ENCODE data around the gene KRTAP22-1. TPM values are rescaled to one million over a fixed set of nuclear protein-coding genes. Genes with fewer than 3 reads are reported as not detected.

The KRTAP22-1 gene
- total RNA-seq, 1 donor from 2014 or later = not detected

DNA sequence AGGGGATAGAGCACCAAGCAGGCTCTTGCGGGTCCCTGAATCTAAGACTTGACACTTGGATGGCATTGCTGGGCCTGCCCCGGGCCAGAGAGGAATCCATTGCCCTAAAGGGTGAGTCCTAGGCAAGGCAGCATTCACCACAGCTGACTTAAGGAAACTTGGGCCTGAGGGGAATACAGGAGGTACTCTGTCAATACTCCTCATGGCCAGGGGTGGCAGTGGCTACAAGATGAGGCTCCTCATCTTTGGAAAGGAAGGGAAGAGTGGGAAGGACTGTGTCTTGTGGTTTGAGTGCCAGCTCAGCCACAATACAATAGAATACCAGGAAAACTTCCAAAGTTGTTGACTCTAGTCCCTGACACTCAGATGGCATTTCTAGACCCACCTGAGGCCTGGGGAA lies 5.1 kb downstream of the KRTAP22-1 start:
- TF ChIP-seq, protein P1, sequence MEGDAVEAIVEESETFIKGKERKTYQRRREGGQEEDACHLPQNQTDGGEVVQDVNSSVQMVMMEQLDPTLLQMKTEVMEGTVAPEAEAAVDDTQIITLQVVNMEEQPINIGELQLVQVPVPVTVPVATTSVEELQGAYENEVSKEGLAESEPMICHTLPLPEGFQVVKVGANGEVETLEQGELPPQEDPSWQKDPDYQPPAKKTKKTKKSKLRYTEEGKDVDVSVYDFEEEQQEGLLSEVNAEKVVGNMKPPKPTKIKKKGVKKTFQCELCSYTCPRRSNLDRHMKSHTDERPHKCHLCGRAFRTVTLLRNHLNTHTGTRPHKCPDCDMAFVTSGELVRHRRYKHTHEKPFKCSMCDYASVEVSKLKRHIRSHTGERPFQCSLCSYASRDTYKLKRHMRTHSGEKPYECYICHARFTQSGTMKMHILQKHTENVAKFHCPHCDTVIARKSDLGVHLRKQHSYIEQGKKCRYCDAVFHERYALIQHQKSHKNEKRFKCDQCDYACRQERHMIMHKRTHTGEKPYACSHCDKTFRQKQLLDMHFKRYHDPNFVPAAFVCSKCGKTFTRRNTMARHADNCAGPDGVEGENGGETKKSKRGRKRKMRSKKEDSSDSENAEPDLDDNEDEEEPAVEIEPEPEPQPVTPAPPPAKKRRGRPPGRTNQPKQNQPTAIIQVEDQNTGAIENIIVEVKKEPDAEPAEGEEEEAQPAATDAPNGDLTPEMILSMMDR (IDR thresholded peaks at IDR 0.05; ENCODE audit: unreplicated experiment) = no peak

DNA sequence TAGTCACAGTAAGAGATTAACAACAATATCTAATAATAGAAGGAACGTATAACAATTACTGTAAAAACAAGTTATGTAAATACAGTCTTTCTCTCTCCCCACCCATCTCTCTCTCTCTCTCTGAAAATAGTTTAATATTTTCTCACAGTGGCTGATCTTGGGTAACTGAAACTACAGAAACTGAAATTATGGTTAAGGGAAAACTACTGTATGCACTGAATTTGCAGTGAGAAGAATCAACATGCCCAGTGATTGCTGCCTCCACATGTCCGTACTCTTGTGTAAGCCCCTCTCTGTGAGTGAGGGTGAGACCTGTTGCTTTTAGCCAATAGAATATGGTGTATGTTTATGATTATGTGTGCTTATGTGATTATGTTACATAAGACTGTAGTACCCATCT lies 11.2 kb downstream of the KRTAP22-1 start:
- H3K27me3 Mint-ChIP-seq (ENCODE audit: unreplicated experiment) = no peaks in the 10 kb centered on the region
- no peaks in the 10 kb centered on the region for H3K4me1 Mint-ChIP-seq (ENCODE audit: unreplicated experiment)
- no peak for DNase-seq (ENCODE audit: low spot score)
- TF ChIP-seq, protein P1 (IDR thresholded peaks at IDR 0.05; ENCODE audit: unreplicated experiment) = no peak
- no peak overlapping the region for H3K4me3 Mint-ChIP-seq (ENCODE audit: unreplicated experiment)
- H3K9me3 Mint-ChIP-seq (ENCODE audit: unreplicated experiment) = no peaks in the 10 kb centered on the region
- no peaks in the 10 kb centered on the region for H3K36me3 Mint-ChIP-seq (ENCODE audit: low read depth, unreplicated experiment)
- H3K27ac Mint-ChIP-seq (ENCODE audit: unreplicated experiment) = no peak overlapping the region

More for the DNA sequence above, 5.1 kb downstream of the KRTAP22-1 start:
- H3K27me3 Mint-ChIP-seq (ENCODE audit: unreplicated experiment) = peaks cover 3% of the 10 kb centered on the region
- no peak for DNase-seq (ENCODE audit: low spot score)
- H3K9me3 Mint-ChIP-seq (ENCODE audit: unreplicated experiment) = no peaks in the 10 kb centered on the region
- no peak overlapping the region for H3K4me3 Mint-ChIP-seq (ENCODE audit: unreplicated experiment)
- no peaks in the 10 kb centered on the region for H3K4me1 Mint-ChIP-seq (ENCODE audit: unreplicated experiment)
- H3K27ac Mint-ChIP-seq (ENCODE audit: unreplicated experiment) = no peak overlapping the region
- no peaks in the 10 kb centered on the region for H3K36me3 Mint-ChIP-seq (ENCODE audit: low read depth, unreplicated experiment)

DNA sequence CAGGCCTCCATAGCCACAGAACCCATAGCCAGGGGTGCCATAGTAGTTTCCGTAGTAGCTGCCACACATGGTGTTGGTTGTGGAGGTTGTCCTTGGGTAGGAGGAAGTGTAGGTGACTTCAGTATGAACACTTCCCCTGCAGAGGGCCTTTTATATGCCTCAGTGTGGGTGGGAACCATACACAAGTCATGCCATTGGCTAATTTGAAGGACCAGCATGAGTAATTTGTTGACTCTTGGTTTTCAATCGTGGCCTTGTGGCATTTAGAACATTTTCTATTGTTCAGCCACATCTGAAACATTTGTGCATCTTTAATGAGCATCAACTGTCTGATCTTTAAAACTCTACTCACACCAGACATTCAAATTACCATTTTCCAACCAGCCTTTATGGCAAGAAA lies 12.9 kb downstream of the KRTAP22-1 start, which contains the start of gene KRTAP6-1:
Gene KRTAP6-1 (minus strand): TSS at position 95 of the 400 bp plus-strand sequence. CDS start 26 bp downstream, at position 69.
- no peaks in the 10 kb centered on the region for H3K9me3 Mint-ChIP-seq (ENCODE audit: unreplicated experiment)
- H3K27me3 Mint-ChIP-seq (ENCODE audit: unreplicated experiment) = no peaks in the 10 kb centered on the region
- TF ChIP-seq, protein P1 (IDR thresholded peaks at IDR 0.05; ENCODE audit: unreplicated experiment) = no peak
- no peak within 1 kb of the TSS for H3K4me3 Mint-ChIP-seq (ENCODE audit: unreplicated experiment)
- H3K4me1 Mint-ChIP-seq (ENCODE audit: unreplicated experiment) = no peaks in the 10 kb centered on the region
- no peak within 1 kb of the TSS for H3K27ac Mint-ChIP-seq (ENCODE audit: unreplicated experiment)
- DNase-seq (ENCODE audit: low spot score) = no peak
- H3K36me3 Mint-ChIP-seq (ENCODE audit: low read depth, unreplicated experiment) = no peaks in the 10 kb centered on the region

DNA sequence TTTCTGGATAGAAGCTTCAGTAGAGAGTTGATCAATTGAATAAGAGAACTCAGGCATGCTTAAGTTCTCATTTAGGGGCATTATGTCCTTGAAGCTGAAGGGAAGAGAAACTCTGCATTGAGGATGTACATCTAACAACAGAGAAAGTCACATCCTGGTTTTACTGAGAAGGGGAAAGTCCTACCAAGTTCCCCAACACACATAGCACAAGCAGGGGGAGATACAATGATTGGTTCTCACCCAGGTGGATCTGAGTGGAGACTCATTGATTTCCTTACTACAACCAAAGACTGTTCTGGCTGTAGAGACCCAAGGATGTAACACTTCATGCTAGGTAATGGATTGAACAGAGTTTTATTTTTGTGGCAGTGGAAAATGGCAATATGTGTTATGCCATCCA lies 14.3 kb downstream of the KRTAP22-1 start:
- no peak for DNase-seq (ENCODE audit: low spot score)
- H3K4me1 Mint-ChIP-seq (ENCODE audit: unreplicated experiment) = no peaks in the 10 kb centered on the region
- no peaks in the 10 kb centered on the region for H3K27me3 Mint-ChIP-seq (ENCODE audit: unreplicated experiment)
- H3K36me3 Mint-ChIP-seq (ENCODE audit: low read depth, unreplicated experiment) = no peaks in the 10 kb centered on the region
- no peak overlapping the region for H3K27ac Mint-ChIP-seq (ENCODE audit: unreplicated experiment)
- H3K4me3 Mint-ChIP-seq (ENCODE audit: unreplicated experiment) = no peak overlapping the region
- H3K9me3 Mint-ChIP-seq (ENCODE audit: unreplicated experiment) = no peaks in the 10 kb centered on the region
- TF ChIP-seq, protein P1 (IDR thresholded peaks at IDR 0.05; ENCODE audit: unreplicated experiment) = no peak

DNA sequence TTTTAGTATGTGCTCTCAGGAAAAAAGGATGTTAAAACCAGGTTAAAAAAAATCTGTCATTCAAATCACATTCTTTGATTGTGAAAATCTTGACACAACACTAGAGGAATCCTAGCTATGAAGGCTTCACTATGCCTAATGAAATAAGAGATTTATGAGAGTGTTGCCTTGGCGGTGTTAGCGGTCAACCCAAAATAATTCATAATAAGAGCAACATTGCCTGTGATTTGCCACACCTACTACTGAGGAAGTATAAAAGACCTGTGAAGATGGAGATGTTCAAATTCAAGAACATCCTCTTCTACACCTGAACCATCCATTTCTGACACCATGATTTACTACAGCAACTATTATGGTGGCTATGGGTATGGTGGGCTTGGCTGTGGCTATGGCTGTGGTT lies 15.2 kb downstream of the KRTAP22-1 start, which contains the start of gene KRTAP20-1:
Gene KRTAP20-1 (plus strand): TSS at position 301 of the 400 bp plus-strand sequence. CDS start 30 bp downstream, at position 331.
- no peak for DNase-seq (ENCODE audit: low spot score)
- H3K4me1 Mint-ChIP-seq (ENCODE audit: unreplicated experiment) = no peaks in the 10 kb centered on the region
- no peaks in the 10 kb centered on the region for H3K36me3 Mint-ChIP-seq (ENCODE audit: low read depth, unreplicated experiment)
- no peaks in the 10 kb centered on the region for H3K27me3 Mint-ChIP-seq (ENCODE audit: unreplicated experiment)
- TF ChIP-seq, protein P1 (IDR thresholded peaks at IDR 0.05; ENCODE audit: unreplicated experiment) = no peak
- no peaks in the 10 kb centered on the region for H3K9me3 Mint-ChIP-seq (ENCODE audit: unreplicated experiment)
- H3K27ac Mint-ChIP-seq (ENCODE audit: unreplicated experiment) = no peak within 1 kb of the TSS
- H3K4me3 Mint-ChIP-seq (ENCODE audit: unreplicated experiment) = no peak within 1 kb of the TSS
